ENCODE data around the gene ZNF853.

DNA sequence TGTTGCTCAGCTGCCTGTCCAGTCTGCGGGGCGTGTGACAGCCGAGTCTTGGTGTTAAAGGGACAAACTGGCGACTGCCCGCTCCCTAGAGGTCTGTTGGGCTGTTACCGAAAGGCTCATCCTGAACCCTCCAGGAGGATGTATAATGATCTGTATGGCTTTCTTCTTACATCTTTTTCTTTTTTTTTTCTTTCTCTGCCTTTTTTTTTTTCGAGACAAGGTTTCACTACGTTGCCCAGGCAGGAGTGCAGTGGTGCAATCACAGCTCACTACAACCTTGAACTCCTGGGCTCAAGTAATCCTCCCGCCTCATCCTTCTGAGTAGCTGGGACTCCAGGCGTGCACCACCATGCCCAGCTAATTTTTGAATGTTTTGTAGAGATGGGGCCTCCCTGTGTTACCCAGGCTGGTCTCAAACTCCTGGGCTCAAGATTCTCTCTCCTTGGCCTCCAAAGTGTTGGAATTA, 24.7 kb upstream of the ZNF853 start:
- TF ChIP-seq CTCF (IDR thresholded peaks at IDR 0.05) (no peak), ZFX (IDR thresholded peaks at IDR 0.05; ENCODE audit: borderline replicate concordance) (no peak)

Data from 22Rv1 (cell line).